Esophagus squamous epithelium (tissue), 4 donors: ENCODE data around the gene SFXN5.
A peak's percentile ranks its signal among the peaks of the same experiment; 100 is the strongest.

Experiments
- CTCF ChIP-seq, 6 experiments: fragments of 450-650 bp in 4 of 6; fragments of 200-600 bp in 2 of 6; sonication (generic) in 2 of 6; IDR thresholded peaks; one replicate each; pipeline ENCODE4 v1.5.1; 2016 to 2019; ENCODE audit warnings: antibody characterized with exemption in 6 of 6, mild to moderate bottlenecking in 4 of 6, moderate library complexity in 4 of 6
- POLR2A ChIP-seq, 4 donors: fragments of 450-650 bp; IDR thresholded peaks; one replicate each; pipeline ENCODE4 v1.6.1; 2017; ENCODE audit warnings: antibody characterized with exemption in 4 of 4, mild to moderate bottlenecking in 4 of 4, moderate library complexity in 3 of 4

- TF ChIP-seq CTCF (IDR thresholded peaks at IDR 0.05): peak in 2 of 6 experiments; percentile 11 to 23
- TF ChIP-seq POLR2A (IDR thresholded peaks at IDR 0.05): peak in 1 of 4 donors; percentile 39
Measured at GRCh38 chr2:73071360-73072128, at the start of gene SFXN5.
